GM21619 (cell line): ENCODE measurements around the gene AGAP1.

Source experiments
- ATAC-seq: cut with Tn5 transposase; IDR thresholded peaks from one replicate; pipeline ENCODE4 v1.9.1; 2021; ENCODE audit not compliant: unreplicated experiment

The AGAP1 gene

DNA sequence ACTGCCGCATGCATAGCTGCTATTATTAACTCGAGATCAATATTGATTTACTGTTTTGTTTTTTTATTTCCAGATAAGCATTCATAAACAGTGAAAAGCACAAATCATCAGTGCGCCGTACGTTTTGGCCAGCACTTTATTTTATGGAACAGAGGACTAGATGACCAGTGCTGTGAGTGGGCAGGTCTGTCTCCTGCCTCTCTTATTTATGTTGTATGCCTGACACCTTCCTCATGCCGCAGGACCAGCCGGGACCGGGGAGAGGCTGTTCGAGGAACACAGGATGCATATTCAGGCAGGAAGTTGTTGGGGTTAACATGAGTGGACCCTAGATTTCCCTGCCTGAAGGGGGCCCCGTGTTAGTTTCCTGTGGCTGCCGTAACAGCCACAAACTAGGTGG is 72.6 kb downstream of the AGAP1 start:
- no peak for ATAC-seq

DNA sequence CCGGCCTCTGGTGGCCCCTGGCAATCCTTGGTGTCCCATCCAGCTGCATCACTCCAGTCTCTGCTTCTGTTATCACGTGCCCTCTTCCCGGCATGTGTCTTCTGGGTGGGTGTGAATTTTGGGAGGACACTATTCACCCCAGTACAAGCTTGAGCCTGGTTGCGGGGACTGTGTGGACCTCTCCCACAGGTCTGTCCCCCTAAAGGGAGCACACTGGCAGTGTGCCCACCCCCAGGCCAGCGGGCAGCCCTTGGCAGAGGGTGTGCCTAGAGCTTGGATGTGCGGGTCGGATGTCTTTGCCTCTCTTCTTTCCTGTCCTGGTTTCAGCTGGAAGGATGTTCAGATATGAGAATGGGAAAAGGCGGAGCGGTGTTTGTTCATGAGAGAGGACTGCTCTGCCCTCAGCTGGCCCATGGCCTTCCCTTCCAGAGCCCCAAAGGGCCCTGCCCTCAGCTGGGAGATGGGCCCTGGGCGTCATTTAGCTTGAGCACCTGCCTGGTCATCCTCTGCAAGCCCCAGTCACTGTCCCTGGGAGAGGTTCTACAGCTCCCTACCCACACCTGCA is 73.2 kb downstream of the AGAP1 start:
- ATAC-seq, result no peak

DNA sequence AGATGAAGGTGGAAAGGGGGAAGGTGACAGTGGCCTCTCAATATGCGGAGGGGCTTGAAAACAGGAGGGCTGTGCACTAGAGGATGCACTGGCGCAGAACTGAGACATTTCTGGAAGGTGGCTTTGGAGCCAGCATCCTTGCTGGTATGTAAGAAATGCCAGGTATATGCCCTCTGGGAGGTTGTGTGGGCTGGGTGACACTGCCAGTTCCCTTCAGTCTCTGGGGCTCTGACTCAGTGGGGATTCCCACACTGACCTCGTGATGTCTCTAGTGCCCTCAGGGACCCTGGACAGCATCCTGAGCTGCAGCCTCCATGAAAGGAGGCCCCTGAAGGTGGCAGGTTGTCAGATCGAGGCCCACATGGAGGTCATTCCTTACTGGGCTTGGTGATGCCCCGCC is 74.0 kb downstream of the AGAP1 start:
- no peak for ATAC-seq

DNA sequence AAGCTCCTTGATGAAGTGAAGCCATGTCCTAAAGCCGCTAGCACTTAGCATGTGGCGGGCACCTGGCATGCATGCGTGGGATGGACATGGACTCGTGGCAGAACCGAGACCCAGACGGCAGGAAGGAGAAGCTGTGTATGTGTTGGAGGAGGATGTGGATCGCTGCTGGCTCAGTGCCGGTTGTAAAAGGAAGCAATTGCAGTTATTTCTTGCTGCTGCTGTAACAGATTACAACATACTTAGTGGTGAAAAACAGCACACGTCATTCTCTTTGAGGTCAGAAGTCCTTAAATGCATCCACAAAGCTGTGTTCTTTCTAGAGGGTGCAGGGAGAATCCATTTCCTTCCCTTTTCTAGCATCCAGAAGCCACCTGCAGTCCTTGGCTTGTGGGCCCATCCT is 74.6 kb downstream of the AGAP1 start:
- no peak for ATAC-seq

DNA sequence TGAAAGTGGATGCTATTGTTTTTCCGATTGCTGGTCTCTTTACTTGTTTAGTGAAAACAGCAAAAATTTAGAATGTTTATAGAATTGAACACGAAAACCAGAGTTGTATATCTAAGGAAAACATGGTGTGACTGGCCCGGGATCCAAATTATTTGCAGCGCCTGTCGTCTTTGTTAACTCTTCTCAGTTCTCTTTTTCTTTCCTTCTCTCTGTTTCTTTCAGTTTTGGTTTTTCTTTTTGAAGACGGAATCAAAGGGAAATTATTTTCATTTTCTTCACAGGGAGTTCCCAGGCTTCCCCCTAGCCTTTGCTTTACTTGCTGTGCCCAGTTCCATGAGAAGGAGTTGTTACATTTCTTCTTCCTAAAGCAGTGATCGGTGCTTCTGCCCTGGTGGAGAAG is 76.0 kb downstream of the AGAP1 start:
- no peak for ATAC-seq

DNA sequence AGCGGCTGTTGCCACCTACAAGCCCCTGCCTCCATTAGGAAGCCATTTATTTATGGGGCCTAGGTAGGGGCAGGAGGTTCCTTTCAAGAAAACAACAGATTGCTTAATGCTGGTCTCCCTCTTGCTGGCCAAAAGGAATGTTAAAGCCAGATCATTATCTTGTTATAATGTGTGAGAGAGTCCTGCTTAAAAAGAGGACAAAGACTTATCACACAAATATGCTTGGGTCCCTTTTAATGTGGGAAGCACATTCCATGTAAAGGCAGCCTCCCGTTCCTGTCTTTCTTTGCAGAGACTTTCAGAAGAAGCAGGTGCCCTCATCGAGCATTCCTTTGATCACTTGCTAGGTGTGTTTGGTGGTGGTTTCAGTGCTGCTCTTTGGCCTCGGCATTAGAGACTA is 76.4 kb downstream of the AGAP1 start:
- ATAC-seq, result no peak

DNA sequence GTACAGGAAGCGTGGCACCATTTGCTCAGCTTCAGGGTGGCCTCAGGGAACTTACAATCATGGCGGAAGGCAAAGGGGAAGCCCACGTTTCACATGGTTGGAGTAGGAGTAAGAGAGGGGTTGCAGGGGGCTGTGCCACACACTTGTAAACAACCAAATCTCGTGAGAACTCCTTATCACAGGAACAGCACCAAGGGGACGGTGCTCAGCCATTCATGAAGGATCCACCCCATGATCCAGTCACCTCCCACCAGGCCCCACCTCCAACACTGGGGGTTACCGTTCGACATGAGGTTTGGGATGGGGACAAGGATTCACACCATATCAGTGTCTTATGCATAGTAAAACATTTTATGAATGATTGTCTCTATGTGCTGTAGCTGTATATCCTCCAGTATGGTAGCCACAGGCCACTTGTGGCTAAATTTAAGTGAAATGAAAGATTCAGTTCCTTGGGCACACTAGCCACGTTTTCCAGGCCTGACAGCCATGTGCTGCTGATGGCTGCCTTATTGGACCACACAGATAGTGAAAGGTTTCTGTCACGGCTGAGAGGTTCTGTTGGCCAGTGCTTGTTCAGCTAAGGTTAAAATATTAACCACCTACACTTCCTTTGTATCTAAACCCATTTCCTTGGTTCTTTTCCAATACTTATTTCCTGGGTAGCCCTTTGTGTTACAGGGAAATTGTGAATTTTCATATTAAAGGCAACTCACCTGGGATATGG is 77.3 kb downstream of the AGAP1 start:
- ATAC-seq, result no peak

DNA sequence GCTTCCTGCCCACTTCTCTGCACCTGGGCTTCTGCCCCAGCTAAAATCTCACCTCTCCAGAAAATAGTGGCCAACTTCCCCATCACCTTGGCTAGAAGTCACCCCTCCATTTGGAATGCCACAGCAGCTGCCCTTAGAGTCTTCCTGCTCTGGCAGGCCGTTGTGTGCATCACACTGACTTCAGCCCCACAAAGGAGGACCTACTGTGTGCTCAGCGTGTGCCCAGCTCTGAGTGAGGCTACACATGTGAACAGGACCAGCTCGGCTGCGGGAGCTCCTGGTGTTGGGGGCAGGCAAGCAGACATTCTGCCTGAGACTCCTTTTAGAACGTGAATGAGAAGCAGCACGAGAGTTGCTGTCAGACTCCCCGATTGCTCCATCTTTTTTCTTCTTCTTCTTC is 78.7 kb downstream of the AGAP1 start:
- no peak for ATAC-seq

DNA sequence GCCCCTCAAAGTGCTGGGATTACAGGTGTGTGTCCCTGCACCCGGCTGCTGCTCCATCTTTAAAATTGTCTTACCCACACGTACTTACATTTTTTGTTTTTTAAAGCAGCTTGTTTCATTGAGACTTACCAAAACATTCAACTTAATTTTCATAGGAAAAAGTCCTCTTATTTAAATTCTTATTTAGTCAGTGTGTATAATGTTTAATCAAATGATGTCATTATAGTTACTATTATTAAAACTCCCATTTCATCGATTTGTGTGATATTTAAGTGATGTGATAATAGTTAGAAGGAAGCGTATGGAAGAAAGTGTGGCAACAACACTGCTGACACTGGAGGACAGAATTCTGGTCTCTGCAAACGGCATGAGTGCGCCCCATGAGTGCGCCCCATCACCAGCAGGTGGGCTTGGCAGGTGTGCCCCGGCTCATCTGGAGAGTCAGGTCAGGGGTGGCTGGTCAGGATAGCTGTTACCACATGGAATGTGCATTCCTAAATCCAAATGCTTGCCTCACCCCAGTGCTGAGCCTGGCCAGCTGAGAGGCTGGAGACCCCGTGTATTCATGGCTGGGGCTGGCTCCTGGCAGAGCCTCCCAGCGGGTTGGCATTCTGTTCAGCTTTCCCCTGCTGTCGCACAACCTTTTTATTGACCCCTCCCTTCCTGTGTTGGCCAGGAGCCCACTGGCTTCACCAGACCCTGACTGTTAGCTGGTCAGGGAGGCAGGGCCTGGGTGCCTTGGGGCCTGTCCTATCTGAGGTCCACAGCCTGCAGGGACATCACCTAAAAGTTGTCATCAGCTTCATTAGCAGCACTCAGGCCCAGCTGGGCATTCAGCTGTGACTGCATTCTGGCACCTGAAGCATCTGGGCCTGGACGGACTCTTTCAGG is 79.7 kb downstream of the AGAP1 start:
- ATAC-seq, result no peak

DNA sequence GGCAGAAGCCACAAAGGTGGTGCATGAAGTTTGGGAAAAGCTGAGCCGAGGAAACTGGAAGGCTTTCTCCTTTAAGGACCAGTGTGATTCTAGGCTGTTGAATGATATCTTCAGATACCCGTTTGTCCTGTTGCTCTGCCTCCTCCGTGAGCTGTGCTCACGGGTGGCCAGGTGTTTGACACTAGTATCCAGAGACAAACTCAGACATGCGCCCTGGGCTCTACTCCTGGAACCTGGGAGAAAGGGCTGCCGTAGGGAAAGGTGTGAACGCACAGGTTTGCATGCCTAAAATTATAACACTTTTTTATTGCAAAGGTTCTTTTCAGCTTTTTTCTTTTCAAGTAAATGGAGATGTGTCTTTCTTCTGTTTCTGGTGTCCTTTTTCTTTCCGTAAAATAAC is 81.6 kb downstream of the AGAP1 start:
- no peak for ATAC-seq

DNA sequence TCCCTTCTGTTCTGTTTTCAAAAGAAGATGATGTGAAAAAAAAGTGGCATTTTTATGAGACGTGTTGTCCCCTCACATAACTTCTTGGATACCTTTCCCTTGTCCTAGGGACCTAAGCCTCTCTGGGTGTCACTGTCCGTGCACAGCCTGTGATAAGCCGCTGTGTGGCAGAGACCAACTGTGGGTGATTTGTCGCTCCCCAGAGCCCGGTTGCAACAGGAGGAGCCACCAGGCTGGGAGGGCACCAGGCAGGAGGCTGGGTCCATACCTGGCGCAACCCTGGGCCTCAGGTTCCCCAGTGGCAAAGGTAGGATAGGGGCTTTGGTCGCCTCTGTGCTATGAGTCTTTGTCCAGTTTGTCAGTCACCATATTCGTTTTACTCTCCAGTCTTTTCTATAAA is 82.1 kb downstream of the AGAP1 start:
- ATAC-seq, result no peak

DNA sequence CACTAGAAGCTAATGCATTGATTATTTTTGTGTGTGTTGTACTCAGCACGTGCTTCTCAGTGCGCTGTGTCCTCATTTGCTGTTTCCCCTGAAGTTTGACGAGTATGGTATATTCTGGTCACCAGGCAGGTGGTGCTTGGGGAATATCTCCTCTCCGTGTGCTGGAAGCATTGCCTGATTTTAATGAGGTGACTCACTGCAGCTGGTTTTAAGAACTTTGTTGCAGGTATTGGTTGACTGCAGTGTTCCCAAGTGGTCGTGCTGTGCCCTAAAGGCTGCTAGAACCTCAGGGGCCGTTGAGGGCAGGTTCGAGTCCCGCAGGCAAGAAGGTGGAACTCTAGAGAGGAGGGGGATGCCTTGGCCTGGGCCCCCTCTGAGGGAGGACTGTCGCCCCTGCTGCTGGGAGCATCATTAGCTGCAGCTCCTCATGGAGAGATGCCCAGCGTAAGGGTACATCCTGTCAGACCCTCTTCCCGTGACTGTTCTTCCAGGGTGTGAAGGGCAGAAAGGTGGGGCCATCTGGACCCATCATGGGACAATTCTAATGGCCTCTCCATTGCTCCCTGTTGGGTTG is 82.6 kb downstream of the AGAP1 start:
- no peak for ATAC-seq

DNA sequence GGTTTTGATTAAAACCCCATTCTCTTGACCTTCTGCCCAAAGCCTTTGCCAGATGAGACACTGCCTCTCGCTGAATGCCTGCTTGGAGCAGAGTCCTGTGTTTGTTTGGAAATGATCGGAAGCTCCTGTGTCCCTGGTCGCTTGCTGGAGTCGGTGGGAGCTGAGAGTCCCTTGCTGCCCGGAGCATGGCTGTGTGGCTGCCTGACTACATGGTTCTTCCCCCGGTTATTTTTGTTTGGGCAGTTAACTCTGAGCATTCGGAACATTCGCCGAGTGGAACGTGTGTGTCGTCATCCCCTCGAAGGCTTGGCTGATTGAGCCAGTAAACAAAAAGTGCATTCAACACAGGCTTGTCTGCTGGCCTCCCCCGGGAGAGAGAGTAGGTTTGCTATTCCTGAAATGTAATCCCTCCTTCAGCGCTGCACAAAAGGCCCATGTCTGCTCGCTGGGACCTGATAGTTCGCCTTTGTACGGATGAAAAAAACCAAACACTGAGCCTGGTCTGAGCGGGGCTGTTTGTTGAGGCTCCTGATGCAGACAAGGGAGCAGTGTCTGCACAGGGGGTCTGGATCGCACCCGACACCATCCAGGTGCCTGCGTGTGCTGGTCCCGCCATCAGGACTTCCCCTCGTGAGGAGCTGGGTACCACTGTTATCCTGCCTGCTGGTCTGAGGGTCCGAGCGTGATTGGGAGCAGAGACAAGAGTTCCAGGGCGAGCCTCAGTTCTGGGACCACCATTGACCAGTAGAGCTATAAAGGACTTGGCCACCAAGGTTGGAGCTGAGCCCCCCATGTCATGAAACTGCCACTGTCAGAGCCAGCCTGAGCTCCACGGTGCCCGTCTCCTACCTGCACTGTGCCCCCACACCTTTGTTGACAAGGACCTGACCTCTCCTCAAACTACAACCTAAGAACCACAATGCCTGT is 83.8 kb downstream of the AGAP1 start:
- ATAC-seq, result no peak

DNA sequence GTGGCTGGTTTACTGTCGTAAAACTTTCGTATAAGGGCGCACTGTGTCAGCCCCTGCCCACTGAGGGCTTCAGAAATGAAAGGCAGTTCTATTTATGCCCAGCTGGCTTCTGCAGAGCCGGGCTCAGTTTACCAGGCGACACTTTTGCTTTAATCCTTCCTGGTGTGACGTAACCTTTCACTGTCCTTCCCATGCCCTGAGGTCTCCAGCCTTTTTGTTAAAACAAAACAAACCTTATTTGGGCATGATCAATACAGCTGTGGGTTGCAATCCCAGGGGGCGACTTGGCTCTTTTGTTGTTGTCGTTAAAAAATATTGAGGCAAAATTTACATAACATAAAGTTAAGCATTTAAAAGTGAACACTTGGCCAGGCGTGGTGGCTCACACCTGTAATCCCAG is 85.3 kb downstream of the AGAP1 start:
- no peak for ATAC-seq

DNA sequence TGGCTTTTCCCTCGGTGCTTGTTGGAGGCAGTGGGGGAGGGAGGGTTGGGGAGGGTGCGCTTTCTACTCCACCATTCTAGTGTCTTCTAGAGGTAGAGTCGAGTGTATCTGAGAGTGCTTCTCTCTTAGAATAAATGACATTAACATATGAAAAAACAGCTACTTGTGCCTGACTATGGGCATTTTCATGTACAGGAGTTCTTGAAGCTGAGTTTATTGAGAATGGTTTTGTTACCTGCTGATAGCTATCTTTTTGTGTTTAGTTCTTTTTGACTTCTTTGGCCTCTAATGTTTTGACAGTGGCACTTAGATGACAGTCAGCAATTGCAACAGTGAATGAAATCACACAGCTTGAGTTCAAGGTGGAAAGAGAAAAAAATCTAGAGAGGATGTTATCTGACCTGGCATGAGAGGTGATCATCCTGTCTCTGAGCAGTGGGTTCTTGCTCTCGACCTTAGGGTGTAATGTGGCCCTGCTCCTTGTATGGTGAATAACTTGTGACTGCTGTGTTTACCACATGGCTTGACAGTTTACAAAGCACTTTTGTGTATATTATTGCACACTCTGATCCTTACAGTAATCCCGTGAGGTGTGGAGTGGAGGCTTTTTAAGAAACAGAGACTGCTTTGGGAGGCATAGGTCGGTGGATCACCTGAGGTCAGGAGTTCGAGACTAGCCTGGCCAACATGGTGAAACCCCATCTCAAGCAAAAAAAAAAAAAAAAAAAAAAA is 86.7 kb downstream of the AGAP1 start:
- no peak for ATAC-seq

DNA sequence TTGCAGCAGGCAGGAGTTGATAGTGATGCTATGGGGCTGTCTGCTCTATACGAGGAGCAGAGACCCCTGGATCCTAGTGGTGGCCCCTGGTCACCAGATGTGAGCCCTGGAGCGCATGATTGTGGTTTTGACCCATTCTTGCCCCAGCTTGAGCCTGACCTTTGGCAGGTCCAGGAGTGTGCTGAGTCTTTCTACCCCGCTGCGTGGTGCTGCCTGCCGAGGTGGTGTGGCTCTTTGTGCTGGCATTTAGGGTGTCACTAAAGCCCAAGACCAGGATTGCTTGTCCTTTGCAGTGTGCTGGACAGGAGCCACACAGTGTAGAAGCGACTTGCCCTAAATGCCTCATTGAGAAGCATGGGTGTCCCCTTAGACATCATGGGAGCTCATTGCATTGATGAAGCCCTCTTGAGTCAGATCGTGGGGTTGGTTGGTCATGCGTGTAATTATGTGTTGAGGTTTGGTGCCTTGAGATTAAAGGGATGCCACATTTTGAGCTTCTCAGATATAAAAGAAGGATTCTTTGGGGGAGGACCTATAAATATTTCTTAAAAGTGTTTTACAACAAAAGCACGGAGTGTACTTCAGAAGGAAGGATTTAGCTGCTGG is 88.3 kb downstream of the AGAP1 start:
- ATAC-seq, result no peak

DNA sequence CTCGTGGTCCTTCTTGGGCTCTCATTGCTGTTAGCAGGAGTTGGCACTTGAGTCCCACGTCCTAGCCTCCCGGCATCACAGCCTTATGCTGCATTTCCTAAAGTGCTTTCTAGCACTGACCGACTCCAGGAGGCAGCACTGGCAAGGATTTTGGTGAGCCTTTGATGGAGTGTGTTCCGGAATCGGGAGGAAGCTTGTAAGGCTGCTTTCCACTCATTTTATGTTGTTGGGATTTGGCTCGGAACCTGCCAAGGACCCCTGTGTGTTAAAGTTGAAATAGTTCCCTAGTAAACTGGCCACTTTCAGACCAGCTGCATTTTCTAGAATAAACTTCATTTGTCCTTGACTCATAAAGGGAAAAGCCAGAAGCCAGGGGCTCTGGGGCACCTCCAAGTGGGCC is 88.9 kb downstream of the AGAP1 start:
- ATAC-seq, result no peak

DNA sequence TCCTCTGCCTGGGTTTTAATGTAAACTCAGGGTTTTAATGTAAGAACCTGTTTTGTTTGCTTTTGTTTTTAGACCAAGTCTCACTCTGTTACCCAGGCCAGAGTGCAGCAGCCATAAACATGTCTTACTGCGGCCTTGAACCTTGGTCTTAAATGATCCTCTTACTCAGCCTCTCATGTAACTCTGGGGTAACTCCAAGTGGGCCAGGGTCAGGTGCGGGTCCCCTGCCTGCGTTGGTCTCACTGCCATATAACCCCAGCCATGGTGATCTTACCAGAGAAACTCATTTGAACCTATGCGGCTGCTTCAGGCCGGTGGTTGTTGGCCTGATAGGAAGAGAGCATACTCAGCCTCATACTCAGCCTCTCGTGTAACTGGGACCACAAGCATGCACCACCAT is 89.3 kb downstream of the AGAP1 start:
- ATAC-seq, result no peak

DNA sequence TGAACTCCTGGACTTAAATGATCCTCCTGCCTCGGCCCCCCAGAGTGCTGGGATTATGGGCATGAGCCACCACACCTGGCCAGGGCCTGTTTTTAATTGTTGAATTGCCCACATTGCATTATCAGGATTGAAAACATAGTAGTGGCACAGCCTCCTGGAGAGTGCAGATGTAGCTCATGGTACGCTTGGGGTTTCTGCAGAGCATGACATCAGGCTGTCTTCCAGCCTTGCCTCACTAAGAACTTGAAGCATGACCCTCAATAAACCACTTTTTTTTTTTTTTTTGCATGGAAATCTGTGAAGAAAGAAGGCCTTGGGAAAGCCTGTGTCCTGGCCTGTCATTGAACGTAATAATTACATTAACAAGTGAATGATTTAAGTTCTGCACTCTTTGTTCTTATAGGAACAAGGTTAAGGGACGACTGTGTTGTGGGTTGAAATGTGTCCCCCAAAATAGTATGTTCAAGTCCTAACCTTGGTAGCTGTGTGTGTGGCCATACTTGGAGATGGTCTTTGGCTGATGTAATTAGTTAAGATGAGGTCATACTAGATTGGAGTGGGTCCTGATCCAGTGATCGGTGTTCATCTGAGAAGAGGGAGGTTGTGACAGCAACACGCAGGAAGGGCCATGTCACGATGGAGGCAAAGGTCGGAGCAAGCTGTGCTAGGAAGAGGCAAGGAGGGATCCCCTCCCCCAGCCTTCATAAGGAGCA is 90.2 kb downstream of the AGAP1 start:
- no peak for ATAC-seq
